HK-2 (cell line): Measurements from ENCODE around the gene STARD9.
"Not testable (repeated sequence)": the region's sequence is repeated elsewhere in the genome, so short reads cannot be mapped to it uniquely, and the experiment has no call there.

Experiments used
- DNase-seq: peaks from one replicate; pipeline ENCODE4 v3.0.0-alpha.2; 2018; ENCODE audit not compliant: unreplicated experiment

Gene STARD9

DNA sequence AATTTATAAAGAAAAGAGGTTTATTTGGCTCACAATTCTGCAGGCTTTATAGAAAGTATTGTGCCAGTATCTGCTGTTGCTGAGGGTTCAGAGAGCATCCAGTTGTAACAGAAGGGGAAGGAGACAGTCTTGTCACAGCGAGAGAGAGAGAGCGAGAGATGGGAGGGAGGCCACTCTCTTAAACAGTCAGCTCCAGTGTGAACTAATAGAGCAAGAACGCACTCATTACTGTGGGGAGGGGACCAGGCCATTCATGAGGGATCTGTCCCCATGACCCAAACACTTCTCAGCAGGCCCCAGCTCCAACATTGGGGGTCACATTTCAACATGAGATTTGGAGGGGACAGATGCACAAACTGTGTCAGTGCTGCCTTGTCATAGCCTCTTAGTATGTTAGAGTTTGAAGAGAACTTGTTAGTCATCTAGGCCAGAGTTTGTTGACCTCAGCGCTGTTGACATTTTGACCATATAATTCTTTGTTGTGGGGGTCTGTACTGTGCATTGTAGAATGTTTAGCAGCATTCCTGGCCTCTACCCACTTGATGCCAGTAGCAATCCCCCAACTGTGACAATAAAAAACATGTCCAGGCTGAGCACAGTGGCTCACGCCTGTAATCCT, 15.3 kb downstream of the STARD9 start:
- no peak for DNase-seq

DNA sequence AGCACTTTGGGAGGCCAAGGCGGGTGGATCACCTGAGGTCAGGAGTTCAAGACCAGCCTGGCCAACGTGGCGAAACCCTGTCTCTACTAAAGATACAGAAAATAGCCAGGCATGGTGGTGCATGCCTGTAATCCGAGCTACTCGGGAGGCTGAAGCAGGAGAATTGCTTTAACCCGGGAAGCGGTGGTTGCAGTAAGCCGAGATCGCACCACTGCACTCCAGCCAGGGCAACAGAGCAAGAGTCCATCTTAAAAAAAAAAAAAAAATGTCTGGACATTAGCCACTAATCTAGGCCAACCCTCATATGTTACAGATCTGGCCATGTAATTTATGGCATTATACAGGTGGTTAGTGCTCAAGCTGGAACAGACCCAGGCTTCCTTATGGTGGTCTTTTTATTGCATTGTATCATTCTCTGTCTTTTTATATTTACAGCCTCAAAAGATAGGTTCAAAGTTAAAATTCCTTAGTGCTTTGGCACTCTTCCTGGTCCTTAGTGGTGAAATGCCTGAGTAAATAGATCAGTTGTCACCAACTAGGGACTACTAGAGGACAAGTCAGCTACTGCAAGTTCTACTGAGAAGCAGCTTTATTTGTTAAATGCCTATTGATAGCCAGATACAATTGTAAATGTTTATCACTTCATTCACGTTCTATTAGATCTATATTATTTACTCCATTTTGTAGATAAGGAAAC, 16.0 kb downstream of the STARD9 start:
- DNase-seq = no peak

DNA sequence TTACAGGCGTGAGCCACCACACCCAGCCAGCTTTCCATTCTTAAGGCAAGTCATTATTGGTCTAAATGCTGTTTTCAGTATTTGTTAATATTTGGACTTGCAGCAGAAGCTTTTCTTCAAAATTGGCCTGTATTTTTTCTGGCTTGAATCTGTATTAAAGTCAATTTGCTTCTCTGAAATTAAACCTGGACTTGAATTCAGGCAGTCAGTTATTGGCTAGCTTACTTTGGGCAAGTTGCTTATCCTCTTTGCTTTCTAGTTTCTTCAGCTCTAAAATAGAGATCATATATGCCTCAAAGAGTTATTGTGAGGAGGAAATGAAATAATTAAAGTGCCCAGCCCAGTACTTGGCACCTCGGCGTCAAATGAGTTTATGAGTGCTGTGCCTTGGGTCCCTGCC, 17.3 kb downstream of the STARD9 start:
- no peak for DNase-seq

DNA sequence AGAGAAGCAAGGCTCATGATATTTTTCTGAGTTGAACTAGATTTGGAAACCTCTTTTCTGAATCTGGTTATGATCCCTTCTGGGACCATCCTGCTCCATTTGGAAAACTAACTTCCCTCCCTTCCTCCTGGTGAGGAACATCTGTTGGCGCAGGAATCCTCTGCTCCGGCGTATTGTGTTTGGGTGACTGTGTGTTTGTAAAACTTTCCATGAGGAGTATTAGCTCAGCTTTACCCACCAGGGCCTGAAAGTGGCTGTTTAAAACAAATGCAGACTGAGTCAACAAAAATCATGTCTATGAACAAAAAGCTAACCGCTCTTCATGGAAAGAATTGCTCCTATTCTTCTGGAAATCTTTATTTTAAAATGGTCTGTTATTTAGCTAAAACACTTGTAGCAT, 17.7 kb downstream of the STARD9 start:
- DNase-seq = no peak

DNA sequence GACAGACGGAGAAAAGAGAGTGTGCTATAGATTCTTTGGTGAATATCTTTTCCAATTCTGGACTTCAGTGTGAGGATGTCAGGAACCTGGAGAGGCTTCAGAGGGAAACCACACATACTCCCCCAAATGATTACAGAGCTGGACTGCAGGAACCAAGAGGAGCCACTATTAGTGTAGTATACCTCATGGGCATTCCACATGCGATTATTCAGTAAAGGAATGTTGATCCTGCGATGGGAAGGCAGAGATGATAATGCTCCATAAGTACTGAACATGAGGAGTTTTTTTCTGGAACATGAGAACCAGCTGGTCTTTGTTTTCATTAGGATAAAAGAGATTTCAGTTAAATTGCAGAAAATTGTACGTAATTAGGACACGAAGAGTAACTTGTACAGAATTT, 18.7 kb downstream of the STARD9 start:
- no peak for DNase-seq

DNA sequence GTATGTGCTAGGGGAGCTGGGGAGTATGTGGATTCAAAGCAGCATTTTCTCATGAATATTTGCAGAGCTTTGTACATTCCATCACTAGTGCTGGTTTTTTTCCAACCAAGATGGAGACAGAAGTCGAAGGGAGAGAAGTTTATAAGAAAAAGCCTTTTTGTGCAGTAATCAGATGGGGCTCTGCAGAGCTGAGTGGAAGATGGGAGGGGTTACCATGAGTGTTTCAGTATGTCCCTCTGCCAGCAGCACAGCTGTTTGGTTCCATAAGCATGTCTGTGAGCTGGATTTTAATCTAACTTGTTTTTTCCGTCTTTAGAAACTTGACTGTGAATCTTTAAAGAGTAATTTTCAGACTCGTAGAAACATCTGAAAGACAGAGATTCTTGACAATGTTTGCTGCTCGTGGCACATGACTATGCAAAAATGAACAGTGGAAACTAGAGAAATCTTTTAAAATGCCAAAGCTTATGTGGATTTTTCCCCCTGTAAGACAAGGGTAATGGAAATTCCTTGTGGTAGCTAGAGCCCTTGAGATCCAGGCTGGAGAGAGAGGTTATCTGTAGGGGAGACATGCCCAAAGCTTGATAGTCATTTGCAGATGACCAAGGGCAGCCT, 20.3 kb downstream of the STARD9 start:
- no peak for DNase-seq

DNA sequence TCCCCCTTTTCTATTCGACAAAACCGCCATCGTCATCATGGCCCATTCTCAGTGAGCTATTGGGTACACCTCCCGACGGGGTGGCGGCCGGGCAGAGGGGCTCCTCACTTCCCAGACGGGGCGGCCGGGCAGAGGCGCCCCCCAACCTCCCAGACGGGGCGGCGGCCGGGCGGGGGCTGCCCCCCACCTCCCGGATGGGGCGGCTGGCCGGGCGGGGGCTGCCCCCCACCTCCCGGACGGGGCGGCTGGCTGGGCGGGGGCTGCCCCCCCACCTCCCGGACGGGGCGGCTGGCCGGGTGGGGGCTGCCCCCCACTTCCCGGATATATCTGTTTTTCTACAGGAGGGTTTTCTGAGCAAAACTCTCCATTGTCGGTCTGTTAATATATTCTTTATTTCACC, 25.9 kb downstream of the STARD9 start:
- DNase-seq = not testable (repeated sequence)

DNA sequence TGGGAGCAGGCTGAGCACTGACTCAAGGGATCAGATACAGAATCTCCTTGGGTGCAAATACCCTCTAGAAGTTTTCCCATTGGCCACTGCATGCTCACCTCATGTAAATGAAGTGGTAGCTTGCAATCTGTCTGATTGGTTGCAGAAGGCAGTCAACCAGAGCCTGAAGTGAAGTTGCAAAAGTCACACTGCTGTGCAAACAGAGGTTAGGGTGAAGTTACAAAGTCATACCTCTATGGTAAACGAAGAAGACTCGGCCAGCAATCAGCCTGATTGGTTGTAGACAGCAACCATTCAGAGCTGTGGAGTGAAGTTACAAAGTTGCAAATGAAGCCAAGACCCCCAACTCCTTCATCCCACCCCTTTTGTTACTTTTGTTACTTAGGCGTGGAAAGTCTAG, 27.1 kb downstream of the STARD9 start:
- no peak for DNase-seq

DNA sequence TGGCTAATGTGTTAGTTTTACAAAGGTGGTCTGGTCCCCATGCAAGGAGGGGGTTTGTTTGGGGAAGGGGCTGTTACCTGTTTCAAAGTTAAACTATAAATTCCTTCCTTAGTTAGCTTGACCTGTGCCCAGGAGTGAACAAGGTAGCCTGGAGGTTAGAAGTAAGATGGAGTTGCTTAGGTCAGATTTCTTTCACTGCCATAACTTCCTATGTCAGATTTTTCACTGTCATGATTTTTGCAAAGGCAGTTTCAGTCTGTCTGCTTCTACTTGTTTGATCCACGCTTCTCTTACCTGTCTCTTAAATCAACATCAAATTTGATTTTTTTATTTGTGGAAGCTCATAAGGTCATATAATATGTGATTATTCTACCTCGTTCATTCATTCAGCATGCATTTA, 28.6 kb downstream of the STARD9 start:
- DNase-seq = no peak

DNA sequence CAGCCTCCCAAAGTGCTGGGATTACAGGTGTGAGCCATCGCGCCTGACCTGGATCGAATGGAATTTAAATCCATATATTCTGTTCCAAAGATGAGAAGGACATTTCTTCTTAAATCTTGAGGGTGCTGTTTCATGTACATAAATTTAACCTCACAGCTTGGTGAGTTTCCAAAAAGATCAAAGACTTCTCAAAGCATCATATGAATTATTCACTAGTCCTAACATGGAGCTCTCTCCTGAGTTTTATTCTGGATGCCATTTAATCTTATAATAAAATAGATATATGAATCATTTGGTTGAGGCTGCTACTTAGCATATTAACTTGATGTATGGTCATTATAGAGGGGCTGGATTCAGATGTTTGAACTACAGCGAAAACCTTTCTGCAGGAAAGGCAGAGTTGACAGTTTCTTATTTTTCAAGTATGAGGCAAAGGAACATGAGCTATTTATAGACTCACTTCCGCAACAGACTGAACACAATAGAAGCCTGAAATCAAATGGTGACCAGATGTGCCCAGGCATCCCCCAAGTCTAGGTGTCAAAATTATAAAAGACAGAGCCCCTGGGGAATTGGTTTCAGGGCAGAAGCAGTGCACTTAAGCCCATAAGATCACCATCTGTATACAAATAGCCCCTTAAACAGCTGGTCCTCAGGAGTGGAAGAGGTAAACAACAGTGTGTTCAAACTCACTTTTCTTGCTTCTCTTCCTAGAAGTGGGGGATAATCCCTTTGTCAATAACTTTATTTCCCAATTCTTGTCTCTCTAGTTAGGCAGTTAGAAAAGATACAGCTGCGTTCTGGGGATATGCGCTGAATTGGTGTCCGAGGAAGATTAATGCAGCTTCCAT, 29.7 kb downstream of the STARD9 start:
- DNase-seq = no peak

DNA sequence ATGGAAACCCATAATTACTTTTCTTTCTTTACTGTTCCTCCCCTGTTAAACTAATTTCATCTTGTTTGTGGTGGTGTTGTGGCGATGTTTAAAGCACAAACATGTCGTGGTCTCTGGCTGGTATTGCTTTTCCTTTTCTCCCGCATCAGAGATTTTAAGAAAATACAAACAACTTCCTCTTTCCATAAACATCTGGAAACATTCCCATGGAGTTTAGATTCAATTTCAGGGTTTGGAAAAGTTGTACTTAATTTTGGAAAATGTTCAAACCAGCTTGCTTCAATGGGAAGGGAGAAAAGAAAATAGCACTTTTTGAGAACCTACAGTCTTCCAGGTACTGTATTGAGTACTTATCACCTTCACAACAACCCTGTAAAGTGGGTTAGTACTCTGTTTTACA, 30.4 kb downstream of the STARD9 start:
- no peak for DNase-seq

DNA sequence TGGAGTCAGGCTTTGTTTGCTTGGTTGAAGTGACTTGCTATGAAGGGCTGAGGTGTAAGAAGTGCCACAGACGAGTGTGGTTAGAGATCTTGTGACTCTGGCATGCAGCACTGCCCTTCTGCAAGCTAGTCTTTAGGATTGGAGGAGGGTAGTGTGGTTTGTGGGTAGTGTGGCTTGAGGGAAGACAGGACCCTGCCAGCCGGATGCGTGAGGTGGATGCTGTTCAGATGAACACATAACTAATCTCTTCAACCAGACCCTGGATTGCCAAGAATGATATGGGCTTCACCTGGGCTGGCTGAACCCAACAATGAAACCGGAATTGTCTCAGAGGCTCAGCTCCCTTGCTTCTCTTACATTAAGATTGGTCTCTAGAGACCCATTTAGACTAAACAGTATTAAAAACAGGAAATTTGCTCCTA, 32.7 kb downstream of the STARD9 start:
- peak; percentile 63 for DNase-seq

DNA sequence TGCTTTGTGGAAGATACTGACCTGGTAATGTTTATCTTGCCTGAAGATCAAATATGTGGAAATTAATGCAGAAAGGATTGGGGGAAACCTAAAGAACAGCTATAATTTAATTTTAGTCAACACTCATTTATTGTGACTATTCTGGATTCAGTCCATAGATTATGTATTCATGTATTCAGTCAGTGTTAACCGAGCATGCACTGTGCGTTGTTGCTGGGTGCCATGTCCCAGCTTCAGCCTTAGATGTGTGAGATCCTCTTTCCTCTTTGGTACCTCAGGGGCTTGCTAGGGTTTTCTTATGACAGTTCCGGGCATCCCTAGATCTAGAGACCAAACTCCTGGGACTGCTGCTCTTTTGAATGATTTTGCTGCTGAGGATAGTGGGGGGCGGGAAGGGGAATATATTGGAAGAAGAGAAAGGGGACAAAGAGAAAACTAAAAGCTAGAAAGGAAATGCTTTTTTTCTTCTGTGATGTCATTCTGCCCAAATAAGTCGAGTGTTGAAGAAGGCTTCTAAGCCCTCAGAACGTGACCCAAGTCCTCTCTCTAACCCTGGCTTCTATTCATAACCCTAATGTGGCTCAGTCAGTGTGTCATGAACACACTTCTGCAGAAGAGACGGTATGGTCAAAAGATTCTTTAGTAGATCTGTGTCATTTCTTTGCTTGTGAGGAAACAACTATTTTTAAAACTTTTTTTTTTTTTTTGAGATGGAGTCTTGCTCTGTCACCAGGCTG, 33.5 kb downstream of the STARD9 start:
- DNase-seq = no peak

DNA sequence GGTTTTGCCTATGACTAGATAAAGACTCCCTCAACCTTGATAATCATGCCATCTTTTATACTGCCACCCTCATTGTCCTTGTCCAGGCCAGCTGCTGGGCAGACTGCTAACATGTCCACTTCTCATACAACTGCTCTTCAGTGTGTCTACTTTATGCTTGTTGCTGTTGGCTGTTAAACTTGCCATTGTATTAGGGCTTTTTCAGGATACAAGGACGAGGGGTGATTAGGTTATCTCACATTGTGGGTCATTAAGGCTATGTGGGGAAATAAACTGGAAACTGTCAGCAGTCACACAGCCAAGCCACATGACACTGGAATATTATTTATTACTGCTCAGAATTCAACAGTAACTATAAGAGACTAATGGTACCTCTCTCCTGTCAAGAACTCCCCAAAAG, 36.1 kb downstream of the STARD9 start:
- DNase-seq = no peak

DNA sequence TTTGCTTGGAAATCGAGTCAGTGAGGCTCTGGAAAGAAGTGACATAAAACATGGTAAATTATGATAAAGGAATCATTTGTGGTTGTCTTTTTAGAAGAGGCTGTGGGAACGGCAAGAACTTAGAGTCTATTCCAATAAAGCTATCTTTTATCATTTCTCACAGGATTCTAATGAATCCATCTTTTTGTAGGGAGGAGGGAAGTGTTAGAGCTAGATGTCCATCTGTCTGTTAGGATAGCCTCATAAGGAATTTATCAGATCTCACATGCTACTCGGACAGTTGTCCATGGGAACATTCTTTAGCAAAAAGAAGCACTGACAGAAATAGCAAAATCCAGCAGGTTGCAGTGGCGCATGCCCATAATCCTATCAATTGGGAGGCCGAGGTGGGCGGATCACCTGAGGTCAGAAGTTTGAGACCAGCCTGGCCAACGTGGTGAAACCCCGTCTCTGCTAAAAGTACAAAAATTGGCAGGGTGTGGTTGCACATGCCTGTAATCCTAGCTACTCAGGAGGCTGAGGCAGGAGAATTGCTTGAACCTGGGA, 37.0 kb downstream of the STARD9 start:
- DNase-seq = no peak

DNA sequence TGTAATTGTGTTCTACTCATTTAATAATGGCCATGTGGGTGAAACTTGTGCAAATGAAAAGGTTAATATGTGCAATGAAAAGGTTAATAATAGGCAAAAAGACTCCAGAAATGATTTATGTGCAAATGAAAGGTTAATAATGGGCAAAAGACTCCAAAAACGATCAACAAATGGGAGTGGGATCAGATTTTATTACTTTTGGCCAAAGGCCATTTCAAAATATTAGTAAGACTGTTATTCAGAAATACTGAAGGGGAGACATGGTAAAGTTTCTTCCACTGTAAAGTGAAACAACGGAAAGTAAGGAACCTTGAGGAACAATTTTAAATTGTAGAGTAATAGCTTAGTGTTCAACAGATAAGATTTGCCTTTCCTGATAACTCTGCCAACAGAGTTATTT, 40.7 kb downstream of the STARD9 start:
- DNase-seq = no peak

DNA sequence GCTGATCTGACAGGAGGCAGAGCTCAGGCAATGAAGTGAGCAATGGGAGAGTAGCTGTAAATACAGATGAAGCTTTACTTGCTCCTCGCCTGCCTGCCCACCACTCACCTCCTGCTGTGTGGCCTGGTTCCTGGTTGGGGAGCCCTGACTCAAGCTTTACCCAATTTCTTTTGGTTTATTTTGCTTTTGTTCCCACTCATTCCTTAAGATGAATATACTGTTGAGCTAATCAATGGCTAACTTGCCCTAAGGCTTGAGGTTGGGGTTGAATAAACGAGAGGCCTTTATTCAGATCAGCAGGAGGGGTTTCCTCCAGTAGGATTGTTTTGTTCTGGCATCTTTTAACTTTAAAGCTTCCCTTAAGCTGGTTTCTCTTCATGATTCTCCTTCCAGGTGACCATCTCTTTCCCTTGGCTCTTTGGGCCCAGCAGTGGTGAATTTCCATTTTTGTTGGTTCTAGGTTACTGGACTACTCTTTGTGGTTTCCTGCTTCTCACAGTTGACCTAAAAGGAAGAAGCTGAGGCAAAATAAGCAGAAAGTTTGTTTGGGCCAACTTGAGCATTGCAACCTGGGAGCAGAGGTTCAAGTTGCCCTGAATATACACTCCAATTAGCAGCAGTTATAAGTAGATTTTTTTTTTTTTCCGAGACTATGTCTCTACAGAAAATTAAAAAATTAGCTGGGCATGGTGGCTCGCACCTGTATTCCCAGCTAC, 44.4 kb downstream of the STARD9 start:
- DNase-seq = no peak

DNA sequence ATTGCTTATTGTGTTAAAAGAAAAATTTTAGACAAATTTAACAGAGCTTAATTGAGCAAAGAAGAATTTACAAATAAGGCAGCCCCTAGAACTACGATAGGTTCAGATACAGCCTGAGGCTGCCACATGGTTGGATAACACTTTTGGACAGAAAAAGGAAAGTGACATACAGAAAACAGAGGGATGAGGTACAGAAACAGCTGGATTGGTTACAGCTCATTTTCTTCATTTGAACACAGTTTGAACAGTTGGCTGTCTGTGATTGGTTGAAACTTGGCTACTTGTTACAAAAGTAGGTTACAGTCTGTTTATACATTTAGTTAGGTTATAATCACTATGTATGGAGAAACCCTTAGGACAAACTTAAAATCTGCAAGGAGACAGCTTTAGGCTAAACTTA, 46.0 kb downstream of the STARD9 start:
- no peak for DNase-seq

DNA sequence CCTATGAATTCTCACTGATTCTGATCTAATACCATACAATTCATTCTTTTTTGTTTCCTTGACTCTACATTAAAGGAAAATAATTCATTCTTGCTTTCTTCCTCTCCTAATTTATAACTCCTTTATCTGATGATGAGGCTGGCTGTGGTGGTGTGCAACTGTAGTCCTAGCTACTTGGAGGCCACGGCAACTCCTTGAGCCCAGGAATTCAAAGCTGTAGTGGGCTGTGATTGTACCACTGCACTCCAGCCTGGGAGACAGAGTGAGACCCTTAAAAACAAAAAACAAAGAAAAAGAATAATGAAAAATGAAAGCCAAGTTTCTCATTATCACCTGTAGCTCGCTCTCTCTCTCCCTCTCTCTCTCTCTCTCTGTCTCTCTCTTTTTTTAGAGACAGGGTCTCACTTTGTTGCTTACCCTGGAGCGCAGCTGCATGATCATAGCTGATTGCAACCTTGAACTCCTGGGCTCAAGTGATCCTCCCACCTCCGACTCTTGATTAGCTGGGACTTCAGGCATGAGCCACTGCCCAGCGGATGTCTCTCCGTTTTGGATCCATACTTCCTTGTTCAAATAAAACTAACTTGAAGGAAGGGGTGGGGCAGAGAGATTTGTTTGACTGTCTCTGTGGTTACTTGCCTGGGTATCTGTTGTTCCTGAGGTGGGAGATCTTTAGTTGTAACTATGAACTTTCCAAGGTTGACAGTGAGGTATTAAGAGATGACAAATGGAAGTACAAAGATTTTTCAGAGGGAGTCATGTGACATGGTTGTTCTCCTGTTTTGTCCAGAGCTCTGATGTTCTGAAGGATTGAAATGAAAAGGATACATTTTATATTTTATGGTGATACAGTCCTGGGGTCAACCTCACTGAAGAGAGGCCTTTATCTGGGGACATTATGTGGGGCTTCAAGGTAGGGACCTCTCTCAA, 46.9 kb downstream of the STARD9 start:
- DNase-seq = no peak

DNA sequence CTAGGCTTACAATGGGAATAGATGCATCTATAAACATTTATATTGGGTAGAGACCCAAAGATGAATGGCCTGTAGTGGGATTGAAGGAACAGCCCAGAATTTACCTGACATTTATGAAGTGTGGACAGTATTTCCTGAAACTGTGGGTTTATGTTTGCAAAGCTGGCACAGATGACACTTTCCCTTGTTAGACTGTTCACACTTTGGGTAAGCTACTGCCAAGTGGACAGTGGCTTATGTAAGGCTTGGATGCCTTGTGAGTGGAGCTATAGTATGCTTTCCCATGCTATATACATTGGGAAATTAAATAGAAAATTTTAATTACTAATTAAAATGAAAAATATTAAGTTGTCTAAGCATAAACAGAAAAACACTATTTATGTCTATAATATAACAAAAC, 48.5 kb downstream of the STARD9 start:
- DNase-seq = no peak
